CD4-positive, alpha-beta T cell (primary cell): ENCODE measurements around the gene CYP11A1. TPM values are rescaled to one million over a fixed set of nuclear protein-coding genes. Genes with fewer than 3 reads are reported as not detected.
A peak's percentile ranks its signal among the peaks of the same experiment; 100 is the strongest.

Experiments used
- ATAC-seq: fragments of 200-7000 bp; cut with Tn5 transposase; one replicate; pipeline ENCODE4 v1.10.0; 2022; ENCODE audit warnings: mild to moderate bottlenecking; ENCODE audit not compliant: poor library complexity
- CTCF ChIA-PET: fragments of 350-600 bp; sonication (Branson Sonifier 250); formaldehyde crosslinking; loops from one replicate; lab custom pipeline; 2021; ENCODE audit warnings: antibody characterized with exemption, inconsistent platforms; lab: Charles Lee
- POLR2A ChIA-PET: fragments of 350-600 bp; sonication (Branson Sonifier 250); formaldehyde crosslinking; loops from one replicate; lab custom pipeline; 2021; ENCODE audit warnings: antibody characterized with exemption, inconsistent platforms; lab: Charles Lee
- DNase-seq, 14 experiments: peaks; one replicate each; pipeline ENCODE4 v3.0.0-alpha.2; 2013 to 2020; ENCODE audit warnings: mixed read lengths in 2 of 14
- H3K27ac ChIP-seq, 2 donors: one replicate each; pipeline versions ENCODE4 v1.5.1 to v1.7.0; 2013; ENCODE audit warnings: low read length in 2 of 2, low read depth in 1 of 2, mild to moderate bottlenecking in 1 of 2
- H3K27me3 ChIP-seq, 2 experiments: 1 replicate in 1 of 2; 2 replicates in 1 of 2; pipeline versions ENCODE4 v1.6.1 to v1.7.0; 2013; ENCODE audit warnings: low read length in 2 of 2, control low read depth in 1 of 2, mild to moderate bottlenecking in 1 of 2, moderate library complexity in 1 of 2; ENCODE audit not compliant: insufficient read depth in 2 of 2, control insufficient read depth in 1 of 2
- H3K36me3 ChIP-seq: one replicate; pipeline ENCODE4 v1.6.1; 2013; ENCODE audit warnings: low read length, control low read depth; ENCODE audit not compliant: insufficient read depth
- H3K4me1 ChIP-seq: one replicate; pipeline ENCODE4 v1.6.1; 2013; ENCODE audit warnings: low read length, control low read depth; ENCODE audit not compliant: insufficient read depth
- H3K4me3 ChIP-seq: one replicate; pipeline ENCODE4 v1.5.1; 2013; ENCODE audit warnings: mild to moderate bottlenecking, low read length, moderate library complexity
- H3K9me3 ChIP-seq, 2 experiments: 1 replicate in 1 of 2; 2 replicates in 1 of 2; pipeline versions ENCODE4 v1.6.1 to v1.7.0; 2013; ENCODE audit warnings: low read length in 2 of 2, mild to moderate bottlenecking in 2 of 2, control low read depth in 1 of 2, moderate library complexity in 1 of 2; ENCODE audit not compliant: control insufficient read depth in 1 of 2, insufficient read depth in 1 of 2
- H3K27ac Mint-ChIP-seq: one replicate; pipeline ENCODE4 v1.8.0; 2020; ENCODE audit warnings: mixed read lengths
- H3K27me3 Mint-ChIP-seq: one replicate; pipeline ENCODE4 v1.8.0; 2021; ENCODE audit warnings: mixed read lengths
- H3K36me3 Mint-ChIP-seq: one replicate; pipeline ENCODE4 v1.8.0; 2021; ENCODE audit warnings: low read depth, mixed read lengths
- H3K4me1 Mint-ChIP-seq: one replicate; pipeline ENCODE4 v1.8.0; 2021; ENCODE audit warnings: low read depth, mixed read lengths
- H3K4me3 Mint-ChIP-seq: one replicate; pipeline ENCODE4 v1.8.0; 2020; ENCODE audit warnings: mild to moderate bottlenecking, mixed read lengths
- H3K9me3 Mint-ChIP-seq: one replicate; pipeline ENCODE4 v1.8.0; 2020; ENCODE audit warnings: mixed read lengths
- intact Hi-C, 2 experiments: fragments of 100-400 bp; cut with DNase I in 1 of 2; cut with micrococcal nuclease in 1 of 2; formaldehyde crosslinking; loops; one replicate each; pipeline versions ENCODE4 v1.15.1 to v1.9.0; 2023 to 2025; cut with DNase I, micrococcal nuclease
- total RNA-seq, 174 experiments: library from RNA in 2 of 174; stranded (reverse) in 2 of 174; gene quantifications; one replicate each; pipeline ENCODE4 v1.2.3 and lab custom pipeline; 2021 to 2026
- TF ChIP-seq, protein P1 (sequence below): fragments of 200-600 bp; IDR thresholded peaks from one replicate; pipeline ENCODE4 v1.8.0; 2022; ENCODE audit warnings: antibody characterized with exemption, mild to moderate bottlenecking

The CYP11A1 gene
- total RNA-seq, 2 experiments from 2014 or later = not detected

DNA sequence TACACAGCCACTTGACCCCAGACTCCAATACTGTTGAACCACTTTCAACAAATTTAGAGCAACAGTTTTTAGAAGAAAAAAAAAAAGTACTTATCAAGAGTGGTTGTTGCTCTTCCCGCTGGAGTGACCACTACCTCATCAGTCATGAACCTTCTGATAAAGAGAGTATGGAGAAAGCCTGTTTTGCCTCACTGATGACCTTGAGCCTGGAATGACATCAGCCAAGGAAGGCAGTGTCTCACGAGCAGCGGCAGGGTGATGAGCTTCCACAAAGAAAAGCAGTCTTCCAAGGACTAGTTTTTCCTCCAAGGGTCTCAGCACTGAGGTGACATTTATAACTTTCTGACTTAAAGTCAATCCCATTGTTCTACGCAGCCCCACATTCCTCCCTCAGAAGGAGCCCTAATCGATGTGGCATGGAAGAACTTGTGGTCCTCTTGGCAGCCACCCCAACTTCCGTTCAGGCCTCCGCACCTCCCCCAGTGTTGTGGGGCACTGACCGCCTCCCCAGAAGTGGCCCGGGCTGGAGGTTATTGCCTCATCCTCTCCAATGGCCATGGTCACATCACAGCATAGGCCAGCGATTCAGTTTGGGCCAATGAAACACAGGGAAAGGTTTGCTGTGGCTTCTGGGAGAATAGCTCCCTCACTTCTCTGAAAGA, 1.8 kb upstream of the CYP11A1 start:
- H3K27me3 Mint-ChIP-seq = peaks cover 47% of the 10 kb centered on the region
- DNase-seq (peak in 1 of 14 experiments; percentile 4), ATAC-seq (no peak)
- Histone ChIP-seq H3K4me3 (no peak overlapping the region), H3K4me1 (peaks cover 22% of the 10 kb centered on the region), H3K36me3 (no peaks in the 10 kb centered on the region), H3K27ac (no peak overlapping the region), H3K9me3 (peaks cover 0 to 8% of the 10 kb centered on the region in 2 experiments), H3K27me3 (peaks cover 29 to 33% of the 10 kb centered on the region in 2 experiments)
- no peaks in the 10 kb centered on the region for H3K4me1 Mint-ChIP-seq
- intact Hi-C loops = no loop called here
- H3K9me3 Mint-ChIP-seq = no peaks in the 10 kb centered on the region
- CTCF ChIA-PET = no interaction called here
- no peaks in the 10 kb centered on the region for H3K36me3 Mint-ChIP-seq
- no peak overlapping the region for H3K4me3 Mint-ChIP-seq
- TF ChIP-seq, protein P1, sequence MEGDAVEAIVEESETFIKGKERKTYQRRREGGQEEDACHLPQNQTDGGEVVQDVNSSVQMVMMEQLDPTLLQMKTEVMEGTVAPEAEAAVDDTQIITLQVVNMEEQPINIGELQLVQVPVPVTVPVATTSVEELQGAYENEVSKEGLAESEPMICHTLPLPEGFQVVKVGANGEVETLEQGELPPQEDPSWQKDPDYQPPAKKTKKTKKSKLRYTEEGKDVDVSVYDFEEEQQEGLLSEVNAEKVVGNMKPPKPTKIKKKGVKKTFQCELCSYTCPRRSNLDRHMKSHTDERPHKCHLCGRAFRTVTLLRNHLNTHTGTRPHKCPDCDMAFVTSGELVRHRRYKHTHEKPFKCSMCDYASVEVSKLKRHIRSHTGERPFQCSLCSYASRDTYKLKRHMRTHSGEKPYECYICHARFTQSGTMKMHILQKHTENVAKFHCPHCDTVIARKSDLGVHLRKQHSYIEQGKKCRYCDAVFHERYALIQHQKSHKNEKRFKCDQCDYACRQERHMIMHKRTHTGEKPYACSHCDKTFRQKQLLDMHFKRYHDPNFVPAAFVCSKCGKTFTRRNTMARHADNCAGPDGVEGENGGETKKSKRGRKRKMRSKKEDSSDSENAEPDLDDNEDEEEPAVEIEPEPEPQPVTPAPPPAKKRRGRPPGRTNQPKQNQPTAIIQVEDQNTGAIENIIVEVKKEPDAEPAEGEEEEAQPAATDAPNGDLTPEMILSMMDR = no peak
- POLR2A ChIA-PET = no interaction called here
- no peak overlapping the region for H3K27ac Mint-ChIP-seq

DNA sequence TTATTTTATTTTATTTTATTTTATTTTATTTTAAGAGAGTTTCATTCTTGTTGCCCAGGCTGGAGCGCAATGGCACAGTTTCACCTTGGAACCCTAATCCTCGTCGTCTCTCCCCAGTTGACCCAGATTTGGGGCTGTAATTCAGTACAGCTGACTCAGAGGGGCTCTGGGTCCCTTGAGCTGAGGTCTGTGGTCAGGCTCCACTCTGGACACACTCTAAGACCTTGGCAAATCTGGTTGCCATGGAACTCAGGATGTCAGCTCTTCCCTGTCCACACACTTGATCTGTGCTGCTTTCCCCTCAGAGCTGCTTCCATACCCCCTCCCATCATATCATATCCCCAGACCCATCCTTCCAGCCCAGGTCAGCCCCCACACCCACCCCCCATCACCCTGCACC, 675 bp upstream of the CYP11A1 start:
- ATAC-seq = no peak
- Histone ChIP-seq H3K27me3 (peaks cover 29 to 33% of the 10 kb centered on the region in 2 experiments), H3K27ac (no peak overlapping the region), H3K9me3 (peaks cover 0 to 8% of the 10 kb centered on the region in 2 experiments), H3K4me1 (peaks cover 12% of the 10 kb centered on the region), H3K36me3 (no peaks in the 10 kb centered on the region), H3K4me3 (no peak overlapping the region)
- Mint-ChIP-seq H3K36me3 (no peaks in the 10 kb centered on the region), H3K27ac (no peak overlapping the region), H3K27me3 (peaks cover 58% of the 10 kb centered on the region), H3K9me3 (no peaks in the 10 kb centered on the region), H3K4me3 (no peak overlapping the region), H3K4me1 (no peaks in the 10 kb centered on the region)
- POLR2A ChIA-PET = no interaction called here
- CTCF ChIA-PET = interaction anchor here (0.6 kb wide), 1 partner anchor 10 kb away, joined by 3 read pairs; no protein-coding TSS in a partner anchor
- peak in 1 of 14 experiments; percentile 2 for DNase-seq
- TF ChIP-seq, protein P1 = no peak
- intact Hi-C loops = no loop called here

DNA sequence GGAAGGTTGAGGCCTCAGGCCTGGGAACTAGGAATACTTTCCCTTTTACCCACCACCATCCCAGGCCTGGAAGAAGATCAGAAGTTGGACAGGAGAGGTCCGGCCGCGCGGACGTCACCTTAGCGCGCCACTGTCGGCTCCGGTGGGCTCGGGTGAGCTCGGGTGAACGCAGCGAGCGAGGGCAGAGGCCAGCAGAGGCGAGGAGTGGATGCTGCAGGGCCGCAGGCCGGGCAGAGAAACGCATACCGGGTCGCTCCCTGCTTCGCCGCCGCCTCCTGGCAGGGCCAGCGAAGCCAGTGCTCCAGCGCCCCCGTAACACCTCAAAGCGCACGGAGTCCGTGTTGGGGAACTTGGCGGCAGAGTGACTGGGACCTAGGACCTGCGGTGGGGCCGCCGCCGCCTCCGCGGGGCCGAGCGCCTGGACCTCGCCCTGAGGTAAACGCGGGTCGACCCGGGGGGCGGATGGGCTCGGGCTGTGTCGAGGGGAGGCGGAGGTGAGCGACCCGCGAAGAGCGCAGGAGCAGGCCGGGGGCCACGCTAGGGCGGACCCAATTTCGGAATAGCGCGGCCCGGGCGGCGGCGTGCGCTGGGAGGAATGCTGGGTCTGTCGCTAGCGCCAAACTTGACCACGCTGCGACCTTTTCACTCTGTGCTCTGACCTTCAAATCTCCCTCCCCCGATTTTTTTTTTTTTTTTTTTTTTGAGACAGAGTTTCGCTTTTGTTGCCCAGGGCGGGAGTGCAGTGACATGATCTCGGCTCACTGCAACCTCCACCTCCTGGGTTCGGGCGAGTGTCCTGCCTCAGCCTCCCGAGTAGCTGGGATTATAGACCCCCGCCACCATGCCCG, 1.6 kb downstream of the CYP11A1 start:
- Histone ChIP-seq H3K27ac (no peak overlapping the region), H3K4me3 (peak overlapping the region; percentile 33), H3K36me3 (no peaks in the 10 kb centered on the region), H3K4me1 (peaks cover 12% of the 10 kb centered on the region), H3K9me3 (peaks cover 0 to 8% of the 10 kb centered on the region in 2 experiments), H3K27me3 (peaks cover 27 to 33% of the 10 kb centered on the region in 2 experiments)
- ChIA-PET CTCF (no interaction called here), POLR2A (no interaction called here)
- peaks cover 68% of the 10 kb centered on the region for H3K27me3 Mint-ChIP-seq
- DNase-seq (peak in 1 of 14 experiments; percentile 32), ATAC-seq (no peak)
- intact Hi-C loops = no loop called here
- peak overlapping the region; percentile 51 for H3K4me3 Mint-ChIP-seq
- no peaks in the 10 kb centered on the region for H3K36me3 Mint-ChIP-seq
- H3K9me3 Mint-ChIP-seq = no peaks in the 10 kb centered on the region
- H3K4me1 Mint-ChIP-seq = no peaks in the 10 kb centered on the region
- no peak overlapping the region for H3K27ac Mint-ChIP-seq
- TF ChIP-seq, protein P1 = no peak
